CD14-positive monocyte (primary cell): Measurements from ENCODE around the gene ANKRD23. TPM values are rescaled to one million over a fixed set of nuclear protein-coding genes. Genes with fewer than 3 reads are reported as not detected.

ENCODE experiments used
- DNase-seq, 3 donors: peaks; one replicate each; pipeline ENCODE4 v3.0.0-alpha.2; 2011 to 2022
- H2AFZ ChIP-seq: 2 replicates; pipeline ENCODE4 v1.6.0; 2012; ENCODE audit warnings: mild to moderate bottlenecking, low read depth, low read length, inconsistent platforms; ENCODE audit not compliant: insufficient read depth, poor library complexity, severe bottlenecking
- H3K27ac ChIP-seq, 2 donors: 1 replicate in 1 of 2; 2 replicates in 1 of 2; pipeline ENCODE4 v1.5.1; 2012 to 2013; ENCODE audit warnings: low read length in 2 of 2, control low read depth in 1 of 2, inconsistent platforms in 1 of 2, low read depth in 1 of 2, mild to moderate bottlenecking in 1 of 2
- H3K27me3 ChIP-seq, 2 donors: one replicate each; pipeline versions ENCODE4 v1.6.0 to v1.6.1; 2011 to 2013; ENCODE audit warnings: low read length in 2 of 2; ENCODE audit not compliant: control insufficient read depth in 2 of 2, insufficient read depth in 2 of 2
- H3K36me3 ChIP-seq, 2 donors: replicated peaks in 1 of 2; 1 replicate in 1 of 2; 2 replicates in 1 of 2; pipeline versions ENCODE4 v1.5.1 to v1.6.1; 2012 to 2013; ENCODE audit warnings: low read length in 2 of 2, control low read depth in 1 of 2, inconsistent platforms in 1 of 2, mild to moderate bottlenecking in 1 of 2; ENCODE audit not compliant: insufficient read depth in 2 of 2, control insufficient read depth in 1 of 2
- H3K4me1 ChIP-seq, 2 donors: 1 replicate in 1 of 2; 2 replicates in 1 of 2; pipeline versions ENCODE4 v1.5.1 to v1.6.1; 2012 to 2013; ENCODE audit warnings: low read length in 2 of 2, control low read depth in 1 of 2, inconsistent platforms in 1 of 2, mild to moderate bottlenecking in 1 of 2, moderate library complexity in 1 of 2; ENCODE audit not compliant: insufficient read depth in 2 of 2, control insufficient read depth in 1 of 2
- H3K4me2 ChIP-seq: replicated peaks from 2 replicates; pipeline ENCODE3; 2012; ENCODE audit warnings: low read length, moderate library complexity, mild to moderate bottlenecking; ENCODE audit not compliant: poor library complexity, severe bottlenecking; ENCODE audit errors: extremely low read depth
- H3K4me3 ChIP-seq, 3 experiments: fragments of 200-600 bp in 1 of 3; sonication (generic) in 1 of 3; replicated peaks in 1 of 3; 1 replicate in 2 of 3; 2 replicates in 1 of 3; pipeline ENCODE4 v1.5.1; 2011 to 2013; ENCODE audit warnings: low read length in 3 of 3, mild to moderate bottlenecking in 3 of 3, control low read depth in 2 of 3, low read depth in 2 of 3, inconsistent platforms in 1 of 3, moderate library complexity in 1 of 3
- H3K79me2 ChIP-seq: 2 replicates; pipeline ENCODE4 v1.6.0; 2012; ENCODE audit warnings: mild to moderate bottlenecking, control low read depth, inconsistent platforms, low read length, moderate library complexity; ENCODE audit not compliant: insufficient read depth
- H3K9ac ChIP-seq: 2 replicates; pipeline ENCODE4 v1.6.0; 2017; ENCODE audit warnings: low read length, mild to moderate bottlenecking; ENCODE audit not compliant: insufficient read depth, poor library complexity, severe bottlenecking
- H3K9me3 ChIP-seq, 2 donors: replicated peaks in 1 of 2; 1 replicate in 1 of 2; 2 replicates in 1 of 2; pipeline versions ENCODE4 v1.5.1 to v1.6.1; 2012 to 2013; ENCODE audit warnings: low read length in 2 of 2, control low read depth in 1 of 2; ENCODE audit not compliant: control insufficient read depth in 1 of 2, insufficient read depth in 1 of 2
- H4K20me1 ChIP-seq: 2 replicates; pipeline ENCODE4 v1.6.0; 2012; ENCODE audit warnings: mild to moderate bottlenecking, low read length, control low read depth, moderate library complexity; ENCODE audit not compliant: insufficient read depth
- H3K27ac Mint-ChIP-seq, 7 donors: one replicate each; pipeline ENCODE4 v1.8.0; 2020; ENCODE audit warnings: mild to moderate bottlenecking in 7 of 7, mixed read lengths in 7 of 7, moderate library complexity in 6 of 7, inconsistent platforms in 2 of 7
- H3K27me3 Mint-ChIP-seq, 3 donors: one replicate each; pipeline ENCODE4 v1.8.0; 2021 to 2022; ENCODE audit warnings: low read depth in 3 of 3, mild to moderate bottlenecking in 3 of 3, mixed read lengths in 3 of 3, moderate library complexity in 3 of 3, inconsistent platforms in 1 of 3
- H3K36me3 Mint-ChIP-seq, 2 donors: one replicate each; pipeline ENCODE4 v1.8.0; 2020; ENCODE audit warnings: mixed read lengths in 2 of 2, inconsistent platforms in 1 of 2, mild to moderate bottlenecking in 1 of 2
- H3K4me1 Mint-ChIP-seq: one replicate; pipeline ENCODE4 v1.8.0; 2020; ENCODE audit warnings: mild to moderate bottlenecking, mixed read lengths
- H3K4me3 Mint-ChIP-seq, 2 donors: one replicate each; pipeline ENCODE4 v1.8.0; 2020; ENCODE audit warnings: mild to moderate bottlenecking in 2 of 2, mixed read lengths in 2 of 2, moderate library complexity in 1 of 2
- H3K9me3 Mint-ChIP-seq, 7 donors: one replicate each; pipeline ENCODE4 v1.8.0; 2020 to 2022; ENCODE audit warnings: mixed read lengths in 7 of 7, mild to moderate bottlenecking in 6 of 7, moderate library complexity in 6 of 7, inconsistent platforms in 2 of 7
- WGBS: methylation state at CpG from one replicate; pipeline ENCODE4 v1.1.5; 2013; ENCODE audit warnings: missing lambda C conversion rate; ENCODE audit not compliant: insufficient coverage; 5-methylcytosine and 5-hydroxymethylcytosine counted together
- intact Hi-C, 2 donors: fragments of 100-400 bp; cut with micrococcal nuclease; formaldehyde crosslinking; loops; one replicate each; pipeline versions ENCODE4 v1.15.0 to v1.15.1; 2023
- polyA plus RNA-seq, 3 donors: library from polyadenylated mRNA; depleted of rRNA in 1 of 3; unstranded in 2 of 3; stranded (reverse) in 1 of 3; fragments of 300-500 nt in 2 of 3; fragments of >200 nt in 1 of 3; fragmentation: Illumina TruSeq in 2 of 3; gene quantifications; 1 replicate in 2 of 3; 2 replicates in 1 of 3; pipeline ENCODE4 v1.2.3, GENCODE V29; 2012 to 2021
- TF ChIP-seq, protein P1 (sequence below): fragments of 200-600 bp; IDR thresholded peaks from one replicate; pipeline ENCODE4 v1.8.0; 2022; ENCODE audit warnings: antibody characterized with exemption, mild to moderate bottlenecking

The ANKRD23 gene
- polyA plus RNA-seq, 3 donors = 1.4 TPM; not detected in 2

DNA sequence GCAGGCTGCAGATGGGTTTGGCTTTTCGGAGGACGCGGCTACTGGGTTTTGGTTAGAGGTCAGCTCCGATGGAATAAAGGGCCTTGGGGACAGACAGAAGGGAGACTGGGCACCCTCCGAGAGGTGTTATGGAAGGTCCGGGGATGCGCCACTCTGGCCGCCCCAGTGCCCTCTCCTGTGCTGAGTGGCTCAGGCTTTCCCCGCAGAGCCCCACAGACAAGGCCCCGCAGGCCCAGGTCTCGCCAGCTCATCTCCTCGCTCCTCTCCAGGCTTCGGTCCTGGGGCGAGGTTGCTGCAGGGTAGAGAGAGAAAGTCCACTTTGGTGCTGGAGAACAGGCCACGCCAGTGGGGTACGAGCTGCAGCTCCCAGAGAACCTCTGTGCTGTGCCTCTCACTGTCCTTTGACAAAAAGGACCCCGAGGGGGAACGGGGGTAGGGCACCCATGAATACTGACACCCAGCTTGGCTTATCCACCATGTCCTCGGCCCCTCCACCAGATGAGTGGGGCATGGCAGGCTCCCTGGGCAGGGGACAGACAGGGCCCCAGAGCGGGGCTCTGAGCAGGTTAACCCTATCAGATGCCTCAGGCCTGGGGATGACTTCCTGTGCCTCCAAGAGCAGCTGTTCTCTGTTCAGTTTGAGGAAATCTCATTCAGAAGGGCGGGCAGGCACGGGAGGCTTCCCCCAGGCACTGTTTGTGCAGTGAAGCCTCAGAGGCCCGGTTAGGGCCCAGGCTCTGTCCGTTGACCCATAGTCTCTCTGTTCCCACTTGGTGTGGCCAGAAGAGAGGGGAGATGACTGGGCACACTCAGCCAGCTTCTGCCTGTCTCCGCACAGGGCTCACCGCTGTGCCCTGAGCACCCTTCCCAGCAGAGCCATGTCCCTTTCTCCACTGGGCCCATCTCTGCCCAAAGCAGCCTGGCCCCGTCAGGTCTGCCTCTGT lies 43.5 kb downstream of the ANKRD23 start:
- H3K27me3 Mint-ChIP-seq = no peaks in the 10 kb centered on the region
- Histone ChIP-seq H3K4me2 (no peak overlapping the region), H3K9me3 (no peaks in the 10 kb centered on the region), H3K36me3 (peaks cover 12 to 43% of the 10 kb centered on the region in 2 donors), H3K4me1 (peaks cover 4 to 5% of the 10 kb centered on the region in 2 donors), H3K27ac (no peak overlapping the region), H3K4me3 (no peak overlapping the region), H3K27me3 (no peaks in the 10 kb centered on the region), H2AFZ (no peak overlapping the region), H4K20me1 (no peaks in the 10 kb centered on the region), H3K9ac (no peak overlapping the region), H3K79me2 (no peaks in the 10 kb centered on the region)
- TF ChIP-seq, protein P1, sequence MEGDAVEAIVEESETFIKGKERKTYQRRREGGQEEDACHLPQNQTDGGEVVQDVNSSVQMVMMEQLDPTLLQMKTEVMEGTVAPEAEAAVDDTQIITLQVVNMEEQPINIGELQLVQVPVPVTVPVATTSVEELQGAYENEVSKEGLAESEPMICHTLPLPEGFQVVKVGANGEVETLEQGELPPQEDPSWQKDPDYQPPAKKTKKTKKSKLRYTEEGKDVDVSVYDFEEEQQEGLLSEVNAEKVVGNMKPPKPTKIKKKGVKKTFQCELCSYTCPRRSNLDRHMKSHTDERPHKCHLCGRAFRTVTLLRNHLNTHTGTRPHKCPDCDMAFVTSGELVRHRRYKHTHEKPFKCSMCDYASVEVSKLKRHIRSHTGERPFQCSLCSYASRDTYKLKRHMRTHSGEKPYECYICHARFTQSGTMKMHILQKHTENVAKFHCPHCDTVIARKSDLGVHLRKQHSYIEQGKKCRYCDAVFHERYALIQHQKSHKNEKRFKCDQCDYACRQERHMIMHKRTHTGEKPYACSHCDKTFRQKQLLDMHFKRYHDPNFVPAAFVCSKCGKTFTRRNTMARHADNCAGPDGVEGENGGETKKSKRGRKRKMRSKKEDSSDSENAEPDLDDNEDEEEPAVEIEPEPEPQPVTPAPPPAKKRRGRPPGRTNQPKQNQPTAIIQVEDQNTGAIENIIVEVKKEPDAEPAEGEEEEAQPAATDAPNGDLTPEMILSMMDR = no peak
- intact Hi-C loops = no loop called here
- no peak overlapping the region for H3K4me3 Mint-ChIP-seq
- no peak for DNase-seq
- no peaks in the 10 kb centered on the region for H3K4me1 Mint-ChIP-seq
- 67% methylated on average over 25 of the region's 27 CpGs for WGBS
- H3K27ac Mint-ChIP-seq = peak overlapping the region in 1 of 7 donors; percentile 40
- peaks cover 24 to 37% of the 10 kb centered on the region in 2 donors for H3K36me3 Mint-ChIP-seq
- H3K9me3 Mint-ChIP-seq = no peaks in the 10 kb centered on the region

DNA sequence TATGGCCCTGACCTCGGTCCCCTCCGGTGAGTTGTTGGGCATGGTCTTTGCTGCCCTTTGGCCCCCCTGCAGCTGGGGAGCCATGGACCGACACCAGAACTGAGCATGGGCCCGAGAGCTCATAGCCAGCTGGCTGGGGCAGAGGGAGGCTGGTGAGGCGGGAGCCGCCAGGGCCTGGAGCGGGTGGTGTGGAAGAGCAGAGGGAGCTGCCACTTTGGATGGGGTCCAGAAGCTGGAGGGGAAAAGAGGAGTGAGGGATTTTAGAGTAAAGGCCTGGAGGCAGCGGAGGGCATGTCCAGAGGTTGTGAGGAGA lies 44.2 kb downstream of the ANKRD23 start:
- intact Hi-C loops = no loop called here
- TF ChIP-seq, protein P1 = no peak
- H3K27me3 Mint-ChIP-seq = no peaks in the 10 kb centered on the region
- H3K9me3 Mint-ChIP-seq = no peaks in the 10 kb centered on the region
- no peaks in the 10 kb centered on the region for H4K20me1 ChIP-seq
- no peak overlapping the region for H3K4me3 Mint-ChIP-seq
- H3K27ac ChIP-seq = no peak overlapping the region
- DNase-seq = no peak
- H3K9me3 ChIP-seq = no peaks in the 10 kb centered on the region
- no peak overlapping the region for H3K9ac ChIP-seq
- H3K79me2 ChIP-seq = no peaks in the 10 kb centered on the region
- no peak overlapping the region for H3K4me2 ChIP-seq
- H3K4me3 ChIP-seq = no peak overlapping the region
- no peak overlapping the region for H2AFZ ChIP-seq
- H3K27me3 ChIP-seq = no peaks in the 10 kb centered on the region
- peaks cover 12 to 43% of the 10 kb centered on the region in 2 donors for H3K36me3 ChIP-seq
- peak overlapping the region in 1 of 7 donors; percentile 40 for H3K27ac Mint-ChIP-seq
- WGBS = 96% methylated on average over 8 of the region's 8 CpGs
- H3K4me1 ChIP-seq = peaks cover 4 to 5% of the 10 kb centered on the region in 2 donors
- H3K4me1 Mint-ChIP-seq = no peaks in the 10 kb centered on the region
- H3K36me3 Mint-ChIP-seq = peaks cover 24 to 37% of the 10 kb centered on the region in 2 donors
